BLaER1 (cell line): ENCODE results near the gene SEPTIN12.
"Not testable (repeated sequence)": the region's sequence is repeated elsewhere in the genome, so short reads cannot be mapped to it uniquely, and the experiment has no call there.

Experiments used
- H3K27ac ChIP-seq: shearing (Covaris generic); formaldehyde crosslinking; 2 replicates; pipeline ENCODE4 v1.8.1; 2022
- H3K27me3 ChIP-seq: shearing (Covaris generic); formaldehyde crosslinking; 2 replicates; pipeline ENCODE4 v1.8.1; 2022
- H3K36me3 ChIP-seq: shearing (Covaris generic); formaldehyde crosslinking; 2 replicates; pipeline ENCODE4 v1.8.1; 2022
- H3K4me1 ChIP-seq: shearing (Covaris generic); formaldehyde crosslinking; 2 replicates; pipeline ENCODE4 v1.8.1; 2022
- H3K4me2 ChIP-seq: shearing (Covaris generic); formaldehyde crosslinking; 2 replicates; pipeline ENCODE4 v1.8.1; 2022
- H3K4me3 ChIP-seq: shearing (Covaris generic); formaldehyde crosslinking; 2 replicates; pipeline ENCODE4 v1.8.1; 2022
- H3K9ac ChIP-seq: shearing (Covaris generic); formaldehyde crosslinking; 2 replicates; pipeline ENCODE4 v1.8.1; 2022
- H3K9me3 ChIP-seq: shearing (Covaris generic); formaldehyde crosslinking; 2 replicates; pipeline ENCODE4 v1.8.1; 2022
- H4K20me1 ChIP-seq: shearing (Covaris generic); formaldehyde crosslinking; 2 replicates; pipeline ENCODE4 v1.8.1; 2022
- Cebpa-rat ChIP-seq: shearing (Covaris generic); IDR thresholded peaks from 2 replicates; pipeline ENCODE4 v1.8.1; 2022

Gene SEPTIN12

GRCh38 chr16:4785758-4786433 lies 2.2 kb downstream of the SEPTIN12 start:
- peaks cover 57% of the 10 kb centered on the region for H3K4me1 ChIP-seq
- no peak overlapping the region for H3K9ac ChIP-seq

GRCh38 chr16:4784444-4784987 lies 3.6 kb downstream of the SEPTIN12 start:
- peaks cover 43% of the 10 kb centered on the region for H3K4me1 ChIP-seq
- H3K9me3 ChIP-seq, H3K36me3 ChIP-seq, H4K20me1 ChIP-seq, H3K9ac ChIP-seq, H3K27ac ChIP-seq, H3K4me3 ChIP-seq, H3K27me3 ChIP-seq: not testable (repeated sequence)
- H3K4me2 ChIP-seq: peak overlapping the region; percentile 44

More at GRCh38 chr16:4785758-4786433, 2.2 kb downstream of the SEPTIN12 start:
- Histone ChIP-seq H3K9me3 (no peaks in the 10 kb centered on the region), H3K27me3 (no peaks in the 10 kb centered on the region), H3K36me3 (no peaks in the 10 kb centered on the region), H3K27ac (no peak overlapping the region), H3K4me3 (no peak overlapping the region), H4K20me1 (no peaks in the 10 kb centered on the region), H3K4me2 (no peak overlapping the region)
- TF ChIP-seq Cebpa-rat: no peak

- H3K4me1 ChIP-seq: peaks cover 38% of the 10 kb centered on the region
- no peaks in the 10 kb centered on the region for H3K36me3 ChIP-seq
- no peaks in the 10 kb centered on the region for H3K27me3 ChIP-seq
- H3K4me2 ChIP-seq: peak overlapping the region; percentile 44
- no peaks in the 10 kb centered on the region for H3K9me3 ChIP-seq
- no peak overlapping the region for H3K9ac ChIP-seq
- H3K4me3 ChIP-seq: no peak overlapping the region
- no peak for TF ChIP-seq Cebpa-rat
- H3K27ac ChIP-seq: no peak overlapping the region
- no peaks in the 10 kb centered on the region for H4K20me1 ChIP-seq
Measured at GRCh38 chr16:4783951-4784336, 4.2 kb downstream of the SEPTIN12 start.

- no peak overlapping the region for H3K9ac ChIP-seq
Measured at GRCh38 chr16:4783251-4783950, 4.7 kb downstream of the SEPTIN12 start.

GRCh38 chr16:4780235-4780634 lies 7.9 kb downstream of the SEPTIN12 start:
- TF ChIP-seq Cebpa-rat: no peak
- H3K27ac ChIP-seq: no peak overlapping the region
- no peak overlapping the region for H3K4me3 ChIP-seq
- no peaks in the 10 kb centered on the region for H3K36me3 ChIP-seq
- H3K9ac ChIP-seq: no peak overlapping the region
- no peaks in the 10 kb centered on the region for H3K27me3 ChIP-seq
- no peaks in the 10 kb centered on the region for H4K20me1 ChIP-seq
- peaks cover 23% of the 10 kb centered on the region for H3K4me1 ChIP-seq
- no peaks in the 10 kb centered on the region for H3K9me3 ChIP-seq
- H3K4me2 ChIP-seq: no peak overlapping the region

More at GRCh38 chr16:4783251-4783950, 4.7 kb downstream of the SEPTIN12 start:
- H3K4me1 ChIP-seq: peaks cover 32% of the 10 kb centered on the region
- TF ChIP-seq Cebpa-rat: no peak
- H3K36me3 ChIP-seq: no peaks in the 10 kb centered on the region
- no peaks in the 10 kb centered on the region for H3K27me3 ChIP-seq
- no peaks in the 10 kb centered on the region for H4K20me1 ChIP-seq
- H3K9me3 ChIP-seq: no peaks in the 10 kb centered on the region
- no peak overlapping the region for H3K27ac ChIP-seq
- no peak overlapping the region for H3K4me3 ChIP-seq
- peak overlapping the region; percentile 44 for H3K4me2 ChIP-seq

GRCh38 chr16:4778050-4778392 lies 10.1 kb downstream of the SEPTIN12 start:
- Histone ChIP-seq H3K4me3 (no peak overlapping the region), H4K20me1 (no peaks in the 10 kb centered on the region), H3K4me2 (no peak overlapping the region), H3K4me1 (peaks cover 7% of the 10 kb centered on the region), H3K36me3 (no peaks in the 10 kb centered on the region), H3K9me3 (no peaks in the 10 kb centered on the region), H3K27me3 (no peaks in the 10 kb centered on the region), H3K9ac (no peak overlapping the region), H3K27ac (no peak overlapping the region)
- TF ChIP-seq Cebpa-rat: no peak

- Histone ChIP-seq H3K36me3 (no peaks in the 10 kb centered on the region), H3K4me3 (no peak overlapping the region), H3K9me3 (no peaks in the 10 kb centered on the region), H3K4me1 (0 out of 2 replicates have a peak, but pooled peaks cover 2% of the 10 kb centered on the region), H3K4me2 (no peak overlapping the region), H3K27me3 (no peaks in the 10 kb centered on the region), H3K9ac (no peak overlapping the region), H3K27ac (no peak overlapping the region), H4K20me1 (no peaks in the 10 kb centered on the region)
- TF ChIP-seq Cebpa-rat: no peak
Measured at GRCh38 chr16:4777339-4778049, 10.7 kb downstream of the SEPTIN12 start.

GRCh38 chr16:4776141-4776705 lies 11.9 kb downstream of the SEPTIN12 start:
- no peaks in the 10 kb centered on the region for H3K36me3 ChIP-seq
- H3K4me2 ChIP-seq: no peak overlapping the region
- no peak overlapping the region for H3K9ac ChIP-seq
- no peaks in the 10 kb centered on the region for H4K20me1 ChIP-seq
- no peaks in the 10 kb centered on the region for H3K9me3 ChIP-seq
- H3K27me3 ChIP-seq: no peaks in the 10 kb centered on the region
- H3K4me3 ChIP-seq: no peak overlapping the region
- no peak overlapping the region for H3K27ac ChIP-seq
- H3K4me1 ChIP-seq: no peaks in the 10 kb centered on the region
- TF ChIP-seq Cebpa-rat: no peak

GRCh38 chr16:4775005-4775404 lies 13.1 kb downstream of the SEPTIN12 start:
- H3K27me3 ChIP-seq: no peaks in the 10 kb centered on the region
- H3K27ac ChIP-seq: no peak overlapping the region
- no peaks in the 10 kb centered on the region for H4K20me1 ChIP-seq
- H3K4me1 ChIP-seq: no peaks in the 10 kb centered on the region
- H3K4me2 ChIP-seq: no peak overlapping the region
- no peak for TF ChIP-seq Cebpa-rat
- H3K9ac ChIP-seq: no peak overlapping the region
- H3K4me3 ChIP-seq: no peak overlapping the region
- no peaks in the 10 kb centered on the region for H3K9me3 ChIP-seq
- no peaks in the 10 kb centered on the region for H3K36me3 ChIP-seq

GRCh38 chr16:4772351-4772750 lies 15.8 kb downstream of the SEPTIN12 start:
- H3K36me3 ChIP-seq: no peaks in the 10 kb centered on the region
- no peak overlapping the region for H3K4me2 ChIP-seq
- H3K9ac ChIP-seq: no peak overlapping the region
- peaks cover 12% of the 10 kb centered on the region for H3K4me1 ChIP-seq
- no peak overlapping the region for H3K27ac ChIP-seq
- no peak overlapping the region for H3K4me3 ChIP-seq
- no peaks in the 10 kb centered on the region for H4K20me1 ChIP-seq
- H3K27me3 ChIP-seq: no peaks in the 10 kb centered on the region
- no peaks in the 10 kb centered on the region for H3K9me3 ChIP-seq
- TF ChIP-seq Cebpa-rat: no peak
